ENCODE results near the gene FANCC. TPM values are rescaled to one million over a fixed set of nuclear protein-coding genes. Genes with fewer than 3 reads are reported as not detected.

Gene FANCC
- total and polyA plus RNA-seq, 2 of the 4 experiments (the other 2 are of a cell fraction) = 4.7 to 6.3 TPM

- ChIA-PET POLR2A (ENCODE audit: unreplicated experiment) (no interaction called here), CTCF (interaction anchor here (0.6 kb wide), 1 partner anchor 35 kb away, joined by 5 read pairs; no protein-coding TSS in a partner anchor)
- no peak for ATAC-seq (ENCODE audit: low read depth)
Measured at GRCh38 chr9:95344735-95345325, 27.3 kb upstream of the FANCC start.

More at GRCh38 chr9:95344735-95345325, 27.3 kb upstream of the FANCC start:
- Histone ChIP-seq H3K9me3 (ENCODE audit: control insufficient read depth, insufficient read depth, low read length) (no peaks in the 10 kb centered on the region; the same call in 1 of the 2 replicates), H3K79me1 (ENCODE audit: low read depth in 1 of 2, low read length in 2 of 2) (no peaks in the 10 kb centered on the region), H3K27ac (ENCODE audit: insufficient read depth, low read length) (no peak overlapping the region), H3K56ac (ENCODE audit: extremely low read depth, insufficient read depth, low read length) (no peak overlapping the region), H3K14ac (replicated peaks; ENCODE audit: low read depth, low read length) (no peak overlapping the region), H2BK15ac (ENCODE audit: low read depth, low read length) (no peak overlapping the region), H4K8ac (ENCODE audit: low read depth in 2 of 2, low read length in 2 of 2) (no peak overlapping the region), H4K5ac (ENCODE audit: low read depth, low read length) (no peak overlapping the region), H3K27me3 (ENCODE audit: control insufficient read depth, insufficient read depth, low read length) (peaks cover 11% of the 10 kb centered on the region; the same call in 1 of the 2 replicates), H2BK20ac (ENCODE audit: low read depth, low read length) (no peak overlapping the region), H2BK120ac (ENCODE audit: low read depth, low read length) (no peak overlapping the region), H4K91ac (ENCODE audit: insufficient read depth, low read depth, low read length) (no peak overlapping the region), H2AFZ (replicated peaks; ENCODE audit: low read length, poor library complexity) (peak overlapping the region; percentile 41), H3K4me1 (ENCODE audit: control insufficient read depth, insufficient read depth, low read length) (0 out of 2 replicates have a peak, but pooled peaks cover 3% of the 10 kb centered on the region), H3K18ac (ENCODE audit: low read depth, low read length) (no peak overlapping the region), H3K9ac (ENCODE audit: low read depth, low read length) (no peak overlapping the region), H3K4me2 (ENCODE audit: low read depth, low read length) (no peak overlapping the region), H4K20me1 (ENCODE audit: insufficient read depth, low read length) (no peaks in the 10 kb centered on the region), H3K9me1 (ENCODE audit: insufficient read depth, low read length) (0 out of 2 replicates have a peak, but pooled peaks cover 3% of the 10 kb centered on the region), H3K4ac (ENCODE audit: low read depth, low read length) (no peak overlapping the region), H3K23ac (ENCODE audit: low read depth, low read length) (no peak overlapping the region), H3K36me3 (ENCODE audit: control insufficient read depth, insufficient read depth, low read length) (no peaks in the 10 kb centered on the region), H3K4me3 (ENCODE audit: insufficient read depth, low read depth, low read length) (no peak overlapping the region), H2AK5ac (ENCODE audit: low read depth, low read length) (no peak overlapping the region), H2AK9ac (replicated peaks; ENCODE audit: low read depth, low read length, poor library complexity) (no peak overlapping the region), H2BK5ac (ENCODE audit: low read depth, low read length, poor library complexity, severe bottlenecking) (no peak overlapping the region)
- dilution Hi-C loops (cut with HindIII; ENCODE audit: low sequenced_read_pairs, unreplicated experiment) = no loop called here
- in situ Hi-C loops (cut with MboI; ENCODE audit: low sequenced_read_pairs) = loop anchor here (25.0 kb wide), 1 partner anchor 867 kb away; no protein-coding TSS in a partner anchor
- no CpG with 5 or more reads among the region's 3 CpGs for WGBS, 2 experiments (ENCODE audit: extremely low coverage in 2 of 2, insufficient read length in 1 of 2)
- DNase-seq = no peak
- intact Hi-C loops (cut with micrococcal nuclease) = no loop called here
- BruUV-seq (replicated peaks) = no TSS peak
- no peak for TF ChIP-seq SMC3 (IDR thresholded peaks at IDR 0.05; ENCODE audit: low read depth, low read length)
- TF ChIP-seq CEBPB (IDR thresholded peaks at IDR 0.05; ENCODE audit: low read depth, low read length) = 0 out of 2 replicates have a peak, but pooled peaks have one; percentile 29

Measured in IMR-90 (cell line).